Measurements from ENCODE around the gene SEC14L5.

DNA sequence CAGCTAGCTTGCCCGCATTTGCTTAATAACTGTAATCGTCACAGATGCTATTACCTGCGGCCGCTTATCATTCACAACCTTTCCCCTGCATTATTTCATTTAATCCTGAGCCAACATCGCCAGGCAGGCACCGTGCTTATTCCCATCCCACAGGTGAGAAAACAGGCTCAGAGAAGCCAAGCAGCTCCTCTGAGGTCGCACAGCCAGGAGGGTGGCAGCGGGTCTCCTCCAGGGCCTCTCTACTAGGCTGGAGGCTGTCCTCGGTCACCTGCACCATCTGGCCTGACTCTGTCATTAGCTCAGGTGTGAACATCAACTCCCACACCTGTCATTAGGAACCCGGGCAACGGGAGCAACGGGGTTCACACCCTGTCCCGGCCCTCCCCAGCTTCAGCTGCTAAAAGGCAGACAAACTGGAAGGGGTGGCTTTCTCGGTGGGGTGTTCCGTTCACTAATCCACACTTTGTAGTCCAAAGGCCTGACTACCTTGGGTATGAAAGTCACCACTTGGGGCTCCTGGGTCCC is 24.2 kb upstream of the SEC14L5 start:
- TF ChIP-seq, protein P1, sequence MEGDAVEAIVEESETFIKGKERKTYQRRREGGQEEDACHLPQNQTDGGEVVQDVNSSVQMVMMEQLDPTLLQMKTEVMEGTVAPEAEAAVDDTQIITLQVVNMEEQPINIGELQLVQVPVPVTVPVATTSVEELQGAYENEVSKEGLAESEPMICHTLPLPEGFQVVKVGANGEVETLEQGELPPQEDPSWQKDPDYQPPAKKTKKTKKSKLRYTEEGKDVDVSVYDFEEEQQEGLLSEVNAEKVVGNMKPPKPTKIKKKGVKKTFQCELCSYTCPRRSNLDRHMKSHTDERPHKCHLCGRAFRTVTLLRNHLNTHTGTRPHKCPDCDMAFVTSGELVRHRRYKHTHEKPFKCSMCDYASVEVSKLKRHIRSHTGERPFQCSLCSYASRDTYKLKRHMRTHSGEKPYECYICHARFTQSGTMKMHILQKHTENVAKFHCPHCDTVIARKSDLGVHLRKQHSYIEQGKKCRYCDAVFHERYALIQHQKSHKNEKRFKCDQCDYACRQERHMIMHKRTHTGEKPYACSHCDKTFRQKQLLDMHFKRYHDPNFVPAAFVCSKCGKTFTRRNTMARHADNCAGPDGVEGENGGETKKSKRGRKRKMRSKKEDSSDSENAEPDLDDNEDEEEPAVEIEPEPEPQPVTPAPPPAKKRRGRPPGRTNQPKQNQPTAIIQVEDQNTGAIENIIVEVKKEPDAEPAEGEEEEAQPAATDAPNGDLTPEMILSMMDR (IDR thresholded peaks at IDR 0.05; ENCODE audit: extremely low read depth in 1 of 2, insufficient read depth in 1 of 2, low read depth in 1 of 2, low read length in 2 of 2): no peak
- TF ChIP-seq POLR2A (IDR thresholded peaks at IDR 0.05; ENCODE audit: low read depth, low read length) (no peak), EZH2 (IDR thresholded peaks at IDR 0.05; ENCODE audit: borderline replicate concordance, low read depth, low read length, severe bottlenecking) (no peak), POLR2AphosphoS5 (IDR thresholded peaks at IDR 0.05; ENCODE audit: insufficient read depth, low read depth, low read length) (no peak), JUN (IDR thresholded peaks at IDR 0.05; ENCODE audit: borderline replicate concordance, insufficient read depth, insufficient read length, low read depth) (no peak)

All from endothelial cell of umbilical vein (primary cell).